GM12878 (cell line): ENCODE data around the gene MS4A6E. TPM values are rescaled to one million over a fixed set of nuclear protein-coding genes. Genes with fewer than 3 reads are reported as not detected.

Experiments
- CBFB ChIP-seq: IDR thresholded peaks from 2 replicates; pipeline ENCODE4 v1.6.1; 2016; ENCODE audit warnings: antibody characterized with exemption, low read depth
- CBX5 ChIP-seq: sonication (generic); IDR thresholded peaks from 2 replicates; pipeline ENCODE4 v1.6.1; 2016; ENCODE audit warnings: low read depth, moderate library complexity, mild to moderate bottlenecking, inconsistent platforms
- CHD2 ChIP-seq: IDR thresholded peaks from 2 replicates; pipeline ENCODE4 v1.6.1; 2011; ENCODE audit warnings: low read depth, low read length, improper control_type of control experiment, borderline replicate concordance
- CREB1 ChIP-seq: IDR thresholded peaks from 2 replicates; pipeline ENCODE4 v1.6.1; 2012; ENCODE audit warnings: low read depth, mild to moderate bottlenecking, inconsistent platforms
- DPF2 ChIP-seq: fragments of 450-650 bp; IDR thresholded peaks from 2 replicates; pipeline ENCODE4 v1.6.1; 2017; ENCODE audit warnings: mild to moderate bottlenecking
- HDAC2 ChIP-seq: fragments of 200-600 bp; sonication (generic); IDR thresholded peaks from 2 replicates; pipeline ENCODE4 v1.6.1; 2017
- MTA3 ChIP-seq: IDR thresholded peaks from 2 replicates; pipeline ENCODE4 v1.6.1; 2012; ENCODE audit warnings: low read length, inconsistent platforms, borderline replicate concordance
- MYB ChIP-seq: fragments of 150-350 bp; IDR thresholded peaks from 2 replicates; pipeline ENCODE4 v1.6.1; 2014; ENCODE audit warnings: mild to moderate bottlenecking, low read depth, low read length, borderline replicate concordance
- PAX8 ChIP-seq: fragments of 450-650 bp; IDR thresholded peaks from 2 replicates; pipeline ENCODE4 v1.6.1; 2017; ENCODE audit warnings: mild to moderate bottlenecking, moderate library complexity
- RAD51 ChIP-seq: fragments of 450-650 bp; IDR thresholded peaks from 2 replicates; pipeline ENCODE4 v1.6.1; 2016; ENCODE audit warnings: moderate library complexity, mild to moderate bottlenecking, inconsistent platforms
- RB1 ChIP-seq: fragments of 450-650 bp; formaldehyde crosslinking; IDR thresholded peaks from 2 replicates; pipeline ENCODE4 v1.6.1; 2017; ENCODE audit warnings: mild to moderate bottlenecking, borderline replicate concordance
- SPI1 ChIP-seq: IDR thresholded peaks from 2 replicates; pipeline ENCODE4 v1.6.1; 2011; ENCODE audit warnings: low read depth, mild to moderate bottlenecking, low read length, moderate library complexity, borderline replicate concordance; ENCODE audit not compliant: insufficient read depth
- SRF ChIP-seq, 2 experiments: IDR thresholded peaks; 2 replicates each; pipeline ENCODE4 v1.6.1; 2011; ENCODE audit warnings: low read depth in 2 of 2, low read length in 2 of 2, mild to moderate bottlenecking in 1 of 2, moderate library complexity in 1 of 2
- ZNF384 ChIP-seq: IDR thresholded peaks from 2 replicates; pipeline ENCODE4 v1.6.1; 2012; ENCODE audit warnings: low read depth, mild to moderate bottlenecking, low read length, improper control_type of control experiment, borderline replicate concordance
- ZSCAN29 ChIP-seq: fragments of 450-650 bp; IDR thresholded peaks from 2 replicates; pipeline ENCODE4 v1.6.1; 2017; ENCODE audit warnings: mild to moderate bottlenecking, moderate library complexity
- polyA plus RNA-seq, 11 experiments: library from polyadenylated mRNA; depleted of rRNA in 4 of 11; unstranded in 6 of 11; stranded (reverse) in 5 of 11; fragments of >200 nt; fragmentation: Nextera tagmentation in 4 of 11; fragmentation: Illumina TruSeq in 1 of 11; extraction: Ambion mirVana in 4 of 11; extraction: Trizol in 1 of 11; gene quantifications; 1 replicate in 1 of 11; 2 replicates in 10 of 11; pipeline versions ENCODE4 v1.2.1 to v1.2.3, GENCODE V29; 2011 to 2016; ENCODE audit warnings: inconsistent platforms in 2 of 11, missing spikeins in 2 of 11, low read depth in 1 of 11
- total RNA-seq, 4 experiments: library from RNA; depleted of rRNA in 3 of 4; stranded (reverse); fragments of >200 nt in 3 of 4; fragmentation: Illumina TruSeq in 1 of 4; extraction: Trizol in 1 of 4; gene quantifications; 2 replicates each; pipeline versions ENCODE4 v1.2.1 to v1.2.3, GENCODE V29; 2013 to 2021
- TF ChIP-seq, protein P1 (sequence below): fragments of 450-650 bp; formaldehyde crosslinking; IDR thresholded peaks from 2 replicates; pipeline ENCODE4 v1.5.0; 2022; ENCODE audit warnings: mild to moderate bottlenecking, missing genetic modification characterization
- TF ChIP-seq, protein P2 (sequence below): fragments of 150-350 bp; IDR thresholded peaks from 2 replicates; pipeline ENCODE4 v1.6.1; 2016; ENCODE audit warnings: low read depth, low read length
- TF ChIP-seq, protein P3 (sequence below): fragments of 450-650 bp; IDR thresholded peaks from 2 replicates; pipeline ENCODE4 v1.6.1; 2016; ENCODE audit warnings: mild to moderate bottlenecking
- TF ChIP-seq, protein P4 (sequence below), 3 experiments: IDR thresholded peaks in 2 of 3; conservative IDR thresholded peaks in 1 of 3; 2 replicates each; pipeline ENCODE4 v1.5.1; 2011; ENCODE audit warnings: low read depth in 3 of 3, low read length in 3 of 3, mild to moderate bottlenecking in 3 of 3, control low read depth in 2 of 3, moderate library complexity in 2 of 3, inconsistent platforms in 1 of 3, mixed read lengths in 1 of 3; ENCODE audit not compliant: control insufficient read depth in 2 of 3, insufficient read depth in 1 of 3; ENCODE audit errors: extremely low read depth in 1 of 3
- TF ChIP-seq, protein P5 (sequence below): IDR thresholded peaks from 2 replicates; pipeline ENCODE4 v1.6.1; 2012; ENCODE audit warnings: low read length, inconsistent platforms

Gene MS4A6E
- total and polyA plus RNA-seq, 10 of the 15 experiments (the other 5 are each of a cell fraction or from before 2014, with no cell fraction given): 0.14 to 0.86 (median 0.47) TPM; not detected in 5

DNA sequence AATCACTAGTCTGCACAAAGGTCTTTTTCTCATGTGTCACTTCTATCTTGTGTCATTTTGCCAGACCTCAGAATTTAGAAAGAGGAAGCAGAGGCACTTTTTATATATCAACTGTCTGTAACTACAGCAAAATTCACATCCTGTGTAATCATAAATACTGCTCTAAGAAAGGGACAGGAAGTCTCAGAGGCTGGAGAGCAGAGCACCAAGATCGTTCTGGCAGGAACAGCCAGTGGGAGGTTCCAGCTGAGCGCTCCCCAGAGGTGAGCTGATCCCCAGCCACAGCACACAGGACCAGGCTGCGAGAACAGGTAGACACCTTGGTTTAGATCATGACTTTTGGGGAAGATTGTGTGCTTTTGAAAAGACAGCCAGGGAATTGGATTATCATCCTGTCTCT, 51.3 kb downstream of the MS4A6E start, which contains the start of gene MS4A7 (continued):
- no peak for TF ChIP-seq RAD51
- 0 out of 2 replicates have a peak, but pooled peaks have one; percentile 49 for TF ChIP-seq MYB
- TF ChIP-seq, protein P1, sequence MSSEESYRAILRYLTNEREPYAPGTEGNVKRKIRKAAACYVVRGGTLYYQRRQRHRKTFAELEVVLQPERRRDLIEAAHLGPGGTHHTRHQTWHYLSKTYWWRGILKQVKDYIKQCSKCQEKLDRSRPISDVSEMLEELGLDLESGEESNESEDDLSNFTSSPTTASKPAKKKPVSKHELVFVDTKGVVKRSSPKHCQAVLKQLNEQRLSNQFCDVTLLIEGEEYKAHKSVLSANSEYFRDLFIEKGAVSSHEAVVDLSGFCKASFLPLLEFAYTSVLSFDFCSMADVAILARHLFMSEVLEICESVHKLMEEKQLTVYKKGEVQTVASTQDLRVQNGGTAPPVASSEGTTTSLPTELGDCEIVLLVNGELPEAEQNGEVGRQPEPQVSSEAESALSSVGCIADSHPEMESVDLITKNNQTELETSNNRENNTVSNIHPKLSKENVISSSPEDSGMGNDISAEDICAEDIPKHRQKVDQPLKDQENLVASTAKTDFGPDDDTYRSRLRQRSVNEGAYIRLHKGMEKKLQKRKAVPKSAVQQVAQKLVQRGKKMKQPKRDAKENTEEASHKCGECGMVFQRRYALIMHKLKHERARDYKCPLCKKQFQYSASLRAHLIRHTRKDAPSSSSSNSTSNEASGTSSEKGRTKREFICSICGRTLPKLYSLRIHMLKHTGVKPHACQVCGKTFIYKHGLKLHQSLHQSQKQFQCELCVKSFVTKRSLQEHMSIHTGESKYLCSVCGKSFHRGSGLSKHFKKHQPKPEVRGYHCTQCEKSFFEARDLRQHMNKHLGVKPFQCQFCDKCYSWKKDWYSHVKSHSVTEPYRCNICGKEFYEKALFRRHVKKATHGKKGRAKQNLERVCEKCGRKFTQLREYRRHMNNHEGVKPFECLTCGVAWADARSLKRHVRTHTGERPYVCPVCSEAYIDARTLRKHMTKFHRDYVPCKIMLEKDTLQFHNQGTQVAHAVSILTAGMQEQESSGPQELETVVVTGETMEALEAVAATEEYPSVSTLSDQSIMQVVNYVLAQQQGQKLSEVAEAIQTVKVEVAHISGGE (CRISPR knock-in tag): no peak
- TF ChIP-seq, protein P2, sequence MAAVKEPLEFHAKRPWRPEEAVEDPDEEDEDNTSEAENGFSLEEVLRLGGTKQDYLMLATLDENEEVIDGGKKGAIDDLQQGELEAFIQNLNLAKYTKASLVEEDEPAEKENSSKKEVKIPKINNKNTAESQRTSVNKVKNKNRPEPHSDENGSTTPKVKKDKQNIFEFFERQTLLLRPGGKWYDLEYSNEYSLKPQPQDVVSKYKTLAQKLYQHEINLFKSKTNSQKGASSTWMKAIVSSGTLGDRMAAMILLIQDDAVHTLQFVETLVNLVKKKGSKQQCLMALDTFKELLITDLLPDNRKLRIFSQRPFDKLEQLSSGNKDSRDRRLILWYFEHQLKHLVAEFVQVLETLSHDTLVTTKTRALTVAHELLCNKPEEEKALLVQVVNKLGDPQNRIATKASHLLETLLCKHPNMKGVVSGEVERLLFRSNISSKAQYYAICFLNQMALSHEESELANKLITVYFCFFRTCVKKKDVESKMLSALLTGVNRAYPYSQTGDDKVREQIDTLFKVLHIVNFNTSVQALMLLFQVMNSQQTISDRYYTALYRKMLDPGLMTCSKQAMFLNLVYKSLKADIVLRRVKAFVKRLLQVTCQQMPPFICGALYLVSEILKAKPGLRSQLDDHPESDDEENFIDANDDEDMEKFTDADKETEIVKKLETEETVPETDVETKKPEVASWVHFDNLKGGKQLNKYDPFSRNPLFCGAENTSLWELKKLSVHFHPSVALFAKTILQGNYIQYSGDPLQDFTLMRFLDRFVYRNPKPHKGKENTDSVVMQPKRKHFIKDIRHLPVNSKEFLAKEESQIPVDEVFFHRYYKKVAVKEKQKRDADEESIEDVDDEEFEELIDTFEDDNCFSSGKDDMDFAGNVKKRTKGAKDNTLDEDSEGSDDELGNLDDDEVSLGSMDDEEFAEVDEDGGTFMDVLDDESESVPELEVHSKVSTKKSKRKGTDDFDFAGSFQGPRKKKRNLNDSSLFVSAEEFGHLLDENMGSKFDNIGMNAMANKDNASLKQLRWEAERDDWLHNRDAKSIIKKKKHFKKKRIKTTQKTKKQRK: no peak
- peak; percentile 19; the same call in 1 of the 2 replicates for TF ChIP-seq DPF2
- TF ChIP-seq SPI1: peak; percentile 60
- TF ChIP-seq, protein P3, sequence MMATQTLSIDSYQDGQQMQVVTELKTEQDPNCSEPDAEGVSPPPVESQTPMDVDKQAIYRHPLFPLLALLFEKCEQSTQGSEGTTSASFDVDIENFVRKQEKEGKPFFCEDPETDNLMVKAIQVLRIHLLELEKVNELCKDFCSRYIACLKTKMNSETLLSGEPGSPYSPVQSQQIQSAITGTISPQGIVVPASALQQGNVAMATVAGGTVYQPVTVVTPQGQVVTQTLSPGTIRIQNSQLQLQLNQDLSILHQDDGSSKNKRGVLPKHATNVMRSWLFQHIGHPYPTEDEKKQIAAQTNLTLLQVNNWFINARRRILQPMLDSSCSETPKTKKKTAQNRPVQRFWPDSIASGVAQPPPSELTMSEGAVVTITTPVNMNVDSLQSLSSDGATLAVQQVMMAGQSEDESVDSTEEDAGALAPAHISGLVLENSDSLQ: peak; percentile 48
- no peak for TF ChIP-seq ZSCAN29
- no peak for TF ChIP-seq CREB1
- no peak for TF ChIP-seq CBFB
- TF ChIP-seq CHD2: 0 out of 2 replicates have a peak, but pooled peaks have one; percentile 34
- TF ChIP-seq CBX5: no peak; the same call in none of the 2 replicates
- TF ChIP-seq PAX8: no peak
- TF ChIP-seq, protein P4, sequence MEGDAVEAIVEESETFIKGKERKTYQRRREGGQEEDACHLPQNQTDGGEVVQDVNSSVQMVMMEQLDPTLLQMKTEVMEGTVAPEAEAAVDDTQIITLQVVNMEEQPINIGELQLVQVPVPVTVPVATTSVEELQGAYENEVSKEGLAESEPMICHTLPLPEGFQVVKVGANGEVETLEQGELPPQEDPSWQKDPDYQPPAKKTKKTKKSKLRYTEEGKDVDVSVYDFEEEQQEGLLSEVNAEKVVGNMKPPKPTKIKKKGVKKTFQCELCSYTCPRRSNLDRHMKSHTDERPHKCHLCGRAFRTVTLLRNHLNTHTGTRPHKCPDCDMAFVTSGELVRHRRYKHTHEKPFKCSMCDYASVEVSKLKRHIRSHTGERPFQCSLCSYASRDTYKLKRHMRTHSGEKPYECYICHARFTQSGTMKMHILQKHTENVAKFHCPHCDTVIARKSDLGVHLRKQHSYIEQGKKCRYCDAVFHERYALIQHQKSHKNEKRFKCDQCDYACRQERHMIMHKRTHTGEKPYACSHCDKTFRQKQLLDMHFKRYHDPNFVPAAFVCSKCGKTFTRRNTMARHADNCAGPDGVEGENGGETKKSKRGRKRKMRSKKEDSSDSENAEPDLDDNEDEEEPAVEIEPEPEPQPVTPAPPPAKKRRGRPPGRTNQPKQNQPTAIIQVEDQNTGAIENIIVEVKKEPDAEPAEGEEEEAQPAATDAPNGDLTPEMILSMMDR (IDR thresholded peaks at IDR 0.05 in 2 of 3, conservative IDR thresholded peaks at IDR 0.05 in 1 of 3; ENCODE audit: control insufficient read depth in 2 of 3, extremely low read depth in 1 of 3, insufficient read depth in 1 of 3, low read depth in 3 of 3, low read length in 3 of 3): no peak
- no peak; the same call in 1 of the 2 replicates for TF ChIP-seq MTA3
- no peak for TF ChIP-seq HDAC2
- peak in 1 of 2 experiments; percentile 63; a peak in 1 of 4 replicates for TF ChIP-seq SRF (IDR thresholded peaks at IDR 0.05; ENCODE audit: low read depth in 2 of 2, low read length in 2 of 2)
- TF ChIP-seq ZNF384: no peak
- TF ChIP-seq, protein P5, sequence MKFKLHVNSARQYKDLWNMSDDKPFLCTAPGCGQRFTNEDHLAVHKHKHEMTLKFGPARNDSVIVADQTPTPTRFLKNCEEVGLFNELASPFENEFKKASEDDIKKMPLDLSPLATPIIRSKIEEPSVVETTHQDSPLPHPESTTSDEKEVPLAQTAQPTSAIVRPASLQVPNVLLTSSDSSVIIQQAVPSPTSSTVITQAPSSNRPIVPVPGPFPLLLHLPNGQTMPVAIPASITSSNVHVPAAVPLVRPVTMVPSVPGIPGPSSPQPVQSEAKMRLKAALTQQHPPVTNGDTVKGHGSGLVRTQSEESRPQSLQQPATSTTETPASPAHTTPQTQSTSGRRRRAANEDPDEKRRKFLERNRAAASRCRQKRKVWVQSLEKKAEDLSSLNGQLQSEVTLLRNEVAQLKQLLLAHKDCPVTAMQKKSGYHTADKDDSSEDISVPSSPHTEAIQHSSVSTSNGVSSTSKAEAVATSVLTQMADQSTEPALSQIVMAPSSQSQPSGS: peak; percentile 64; the same call in 1 of the 2 replicates
- no peak for TF ChIP-seq RB1
